ENCODE data around the gene CLCF1. TPM values are rescaled to one million over a fixed set of nuclear protein-coding genes. Genes with fewer than 3 reads are reported as not detected.
A peak's percentile ranks its signal among the peaks of the same experiment; 100 is the strongest.
"Not testable (repeated sequence)": the region's sequence is repeated elsewhere in the genome, so short reads cannot be mapped to it uniquely, and the experiment has no call there.

CLCF1 gene
- polyA plus RNA-seq, 4 donors = 1.4 to 6.3 (median 3.0) TPM; not detected in 1

DNA sequence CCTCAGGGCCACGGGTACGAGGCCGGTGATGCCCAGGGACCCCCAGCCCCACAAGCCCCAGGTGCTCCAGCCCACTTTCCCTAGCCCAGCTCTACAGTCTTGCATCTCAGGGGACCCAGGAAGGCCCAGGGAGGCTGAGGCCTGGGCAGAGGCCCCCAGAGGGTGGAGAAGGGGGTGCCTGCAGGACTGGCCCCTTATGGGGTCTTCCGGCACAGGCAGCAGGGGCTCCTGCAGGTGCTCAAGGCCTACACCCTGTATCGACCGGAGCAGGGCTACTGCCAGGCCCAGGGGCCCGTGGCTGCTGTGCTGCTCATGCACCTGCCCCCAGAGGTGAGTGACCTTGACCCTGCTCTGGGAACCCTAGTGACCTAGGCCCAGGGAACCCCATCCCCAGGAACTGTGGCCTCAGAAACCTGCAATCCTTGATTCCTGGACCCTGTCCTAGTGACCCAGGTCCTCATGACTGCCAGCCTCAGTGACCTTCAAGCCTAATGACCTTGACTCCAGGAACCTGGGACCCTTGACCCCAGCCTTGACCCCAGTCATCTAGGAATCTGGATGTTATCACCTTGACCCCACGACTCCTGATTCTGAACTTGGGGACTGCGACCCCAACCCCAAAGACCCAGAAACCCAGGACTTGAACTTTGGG lies 32.4 kb upstream of the CLCF1 start:
- FAIRE-seq (no peak), DNase-seq (no peak)
- H3K27ac ChIP-seq (ENCODE audit: low read depth in 1 of 3, low read length in 2 of 3) = no peak overlapping the region
- H3K9me3 ChIP-seq (ENCODE audit: control insufficient read depth in 2 of 2, insufficient read depth in 1 of 2, low read depth in 1 of 2, low read length in 1 of 2) = no peaks in the 10 kb centered on the region
- WGBS, 3 donors = 70 to 78% (median 77%) methylated on average over 6 to 9 of the region's 9 CpGs
- peaks cover 0 to 24% (median 2%) of the 10 kb centered on the region in 3 donors for H3K4me1 ChIP-seq (ENCODE audit: control insufficient read depth in 3 of 3, insufficient read depth in 2 of 3, low read depth in 1 of 3, low read length in 2 of 3)
- H3K27me3 ChIP-seq (ENCODE audit: control insufficient read depth in 3 of 3, insufficient read depth in 3 of 3, low read length in 3 of 3) = peaks cover 0 to 4% (median 0%) of the 10 kb centered on the region in 3 donors
- H3K36me3 ChIP-seq (ENCODE audit: control insufficient read depth in 3 of 3, insufficient read depth in 2 of 3, low read depth in 1 of 3, low read length in 3 of 3) = peaks cover 0 to 1% (median 0%) of the 10 kb centered on the region in 3 donors
- H3K4me3 ChIP-seq (ENCODE audit: low read depth in 1 of 3, low read length in 3 of 3) = peak overlapping the region in 1 of 3 donors; percentile 63

GRCh38 chr11:67405196-67405567 lies 31.8 kb upstream of the CLCF1 start:
- FAIRE-seq (no peak), DNase-seq (no peak)
- Histone ChIP-seq H3K27ac (ENCODE audit: low read depth in 1 of 3, low read length in 2 of 3) (peak overlapping the region in 1 of 3 donors; percentile 60), H3K9me3 (ENCODE audit: control insufficient read depth in 2 of 2, insufficient read depth in 1 of 2, low read depth in 1 of 2, low read length in 1 of 2) (no peaks in the 10 kb centered on the region), H3K4me3 (ENCODE audit: low read depth in 1 of 3, low read length in 3 of 3) (peak overlapping the region in 1 of 3 donors; percentile 63), H3K4me1 (ENCODE audit: control insufficient read depth in 3 of 3, insufficient read depth in 2 of 3, low read depth in 1 of 3, low read length in 2 of 3) (peaks cover 2 to 27% (median 3%) of the 10 kb centered on the region in 3 donors), H3K36me3 (ENCODE audit: control insufficient read depth in 3 of 3, insufficient read depth in 2 of 3, low read depth in 1 of 3, low read length in 3 of 3) (peaks cover 0 to 8% (median 0%) of the 10 kb centered on the region in 3 donors), H3K27me3 (ENCODE audit: control insufficient read depth in 3 of 3, insufficient read depth in 3 of 3, low read length in 3 of 3) (no peaks in the 10 kb centered on the region)
- WGBS, 3 donors = 57 to 83% (median 78%) methylated on average over 6 of the region's 6 CpGs

DNA sequence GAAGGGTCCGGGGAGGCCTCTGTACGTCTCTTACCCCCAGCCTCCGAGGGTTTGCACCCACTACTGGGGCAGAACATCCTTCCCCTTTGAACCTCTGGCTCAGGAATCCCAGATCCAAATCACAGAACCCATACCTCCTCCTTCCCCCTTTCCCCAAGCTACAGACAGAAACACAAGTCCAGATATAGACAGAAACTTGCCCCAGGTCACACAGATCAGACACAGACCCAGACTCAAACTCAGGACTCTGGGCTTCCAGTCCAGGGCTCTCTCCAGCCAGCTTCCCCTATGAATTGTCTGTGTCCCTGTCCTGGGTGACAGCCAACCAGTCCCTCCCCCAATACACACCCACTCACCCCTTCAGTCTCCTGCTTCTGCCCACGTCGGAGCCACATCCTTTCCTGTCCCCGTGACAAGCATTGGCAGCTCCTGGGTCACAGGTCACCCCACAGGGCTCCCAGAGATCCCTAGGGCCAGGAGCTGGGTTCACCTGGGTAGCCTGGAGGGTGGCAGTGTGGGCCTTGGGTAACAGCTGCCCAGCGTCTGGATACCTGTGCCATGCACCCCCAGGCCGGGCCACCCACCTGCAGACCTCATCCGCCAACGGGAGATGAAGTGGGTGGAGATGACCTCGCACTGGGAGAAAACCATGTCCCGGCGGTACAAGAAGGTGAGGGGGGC lies 31.3 kb upstream of the CLCF1 start:
- peaks cover 2 to 28% (median 3%) of the 10 kb centered on the region in 3 donors for H3K4me1 ChIP-seq (ENCODE audit: control insufficient read depth in 3 of 3, insufficient read depth in 2 of 3, low read depth in 1 of 3, low read length in 2 of 3)
- H3K27me3 ChIP-seq (ENCODE audit: control insufficient read depth in 3 of 3, insufficient read depth in 3 of 3, low read length in 3 of 3) = no peaks in the 10 kb centered on the region
- peak overlapping the region; percentile 12 to 63 (median 49) for H3K4me3 ChIP-seq (ENCODE audit: low read depth in 1 of 3, low read length in 3 of 3)
- FAIRE-seq (no peak), DNase-seq (peak in 1 of 2 donors; percentile 36)
- no peaks in the 10 kb centered on the region for H3K9me3 ChIP-seq (ENCODE audit: control insufficient read depth in 2 of 2, insufficient read depth in 1 of 2, low read depth in 1 of 2, low read length in 1 of 2)
- H3K36me3 ChIP-seq (ENCODE audit: control insufficient read depth in 3 of 3, insufficient read depth in 2 of 3, low read depth in 1 of 3, low read length in 3 of 3) = peaks cover 0 to 12% (median 0%) of the 10 kb centered on the region in 3 donors
- peak overlapping the region in 2 of 3 donors; percentile 53 to 60 for H3K27ac ChIP-seq (ENCODE audit: low read depth in 1 of 3, low read length in 2 of 3)
- WGBS, 3 donors = 44 to 57% (median 49%) methylated on average over 11 to 13 of the region's 13 CpGs

- H3K4me1 ChIP-seq (ENCODE audit: control insufficient read depth in 3 of 3, insufficient read depth in 2 of 3, low read depth in 1 of 3, low read length in 2 of 3) = peaks cover 3 to 32% (median 4%) of the 10 kb centered on the region in 3 donors
- WGBS, 3 donors = 91 to 94% (median 92%) methylated on average over 9 of the region's 9 CpGs
- not testable (repeated sequence) for H3K9me3 ChIP-seq (ENCODE audit: control insufficient read depth in 2 of 2, insufficient read depth in 1 of 2, low read depth in 1 of 2, low read length in 1 of 2); FAIRE-seq; DNase-seq; H3K4me3 ChIP-seq (ENCODE audit: low read depth in 1 of 3, low read length in 3 of 3); H3K27me3 ChIP-seq (ENCODE audit: control insufficient read depth in 3 of 3, insufficient read depth in 3 of 3, low read length in 3 of 3)
- H3K27ac ChIP-seq (ENCODE audit: low read depth in 1 of 3, low read length in 2 of 3) = peak overlapping the region in 1 of 3 donors; percentile 98
- peaks cover 4 to 28% (median 12%) of the 10 kb centered on the region in 3 donors for H3K36me3 ChIP-seq (ENCODE audit: control insufficient read depth in 3 of 3, insufficient read depth in 2 of 3, low read depth in 1 of 3, low read length in 3 of 3)
Measured at GRCh38 chr11:67403085-67403484, 29.7 kb upstream of the CLCF1 start.

- H3K36me3 ChIP-seq (ENCODE audit: control insufficient read depth in 3 of 3, insufficient read depth in 2 of 3, low read depth in 1 of 3, low read length in 3 of 3) = peaks cover 10 to 36% (median 19%) of the 10 kb centered on the region in 3 donors
- FAIRE-seq; H3K27me3 ChIP-seq (ENCODE audit: control insufficient read depth in 3 of 3, insufficient read depth in 3 of 3, low read length in 3 of 3); H3K9me3 ChIP-seq (ENCODE audit: control insufficient read depth in 2 of 2, insufficient read depth in 1 of 2, low read depth in 1 of 2, low read length in 1 of 2): not testable (repeated sequence)
- H3K4me3 ChIP-seq (ENCODE audit: low read depth in 1 of 3, low read length in 3 of 3) = peak overlapping the region in 2 of 3 donors; percentile 32 to 40
- peak overlapping the region; percentile 78 to 98 (median 86) for H3K27ac ChIP-seq (ENCODE audit: low read depth in 1 of 3, low read length in 2 of 3)
- peaks cover 3 to 32% (median 4%) of the 10 kb centered on the region in 3 donors for H3K4me1 ChIP-seq (ENCODE audit: control insufficient read depth in 3 of 3, insufficient read depth in 2 of 3, low read depth in 1 of 3, low read length in 2 of 3)
- DNase-seq = peak in 1 of 2 donors; percentile 47
- 16 to 42% (median 24%) methylated on average over 19 of the region's 19 CpGs for WGBS, 3 donors
Measured at GRCh38 chr11:67402192-67402839, 28.9 kb upstream of the CLCF1 start.

DNA sequence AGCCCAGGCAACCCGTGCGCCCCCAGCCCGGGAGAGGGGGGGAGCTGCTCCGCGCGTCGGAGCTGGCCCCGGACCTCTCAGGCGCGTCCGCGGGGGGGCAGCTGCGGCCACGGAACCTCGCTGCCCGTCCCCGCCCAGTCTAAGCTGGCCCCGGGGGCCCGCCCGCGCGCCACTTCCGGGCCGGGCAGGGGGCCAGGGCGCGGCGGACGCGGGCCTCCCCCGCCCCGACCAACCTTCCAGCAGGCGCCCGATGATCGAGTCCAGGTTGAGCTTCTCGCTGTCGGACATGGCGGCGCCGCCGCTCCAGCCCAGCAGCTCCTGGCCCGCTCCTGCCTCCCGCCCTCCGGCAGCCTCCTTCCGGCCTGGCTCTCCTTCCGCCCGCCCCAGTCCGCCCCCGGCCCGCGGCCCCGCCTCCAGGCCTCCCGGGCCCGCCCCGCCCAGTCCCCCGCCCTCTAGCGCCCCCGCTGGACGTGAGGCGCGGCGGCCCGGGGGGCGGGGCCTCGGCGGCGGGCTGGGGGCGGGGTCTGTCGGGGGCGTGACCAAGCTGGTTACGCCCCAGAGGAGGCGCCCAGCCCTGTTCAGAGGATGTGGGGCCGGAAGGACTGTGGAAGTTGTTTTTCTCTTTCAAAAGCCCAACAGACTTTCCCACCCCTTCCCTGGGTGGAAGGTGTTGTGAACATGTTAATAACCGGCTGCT lies 28.2 kb upstream of the CLCF1 start, which contains the start of gene PPP1CA:
TSS of gene PPP1CA (minus strand) at position 364 of the 697 bp plus-strand sequence. CDS start at position 288, 76 bp downstream.
- no peaks in the 10 kb centered on the region for H3K27me3 ChIP-seq (ENCODE audit: control insufficient read depth in 3 of 3, insufficient read depth in 3 of 3, low read length in 3 of 3)
- DNase-seq = peak; percentile 88 to 94
- 0 to 1% (median 1%) methylated on average over 24 to 73 of the region's 73 CpGs for WGBS, 3 donors
- H3K36me3 ChIP-seq (ENCODE audit: control insufficient read depth in 3 of 3, insufficient read depth in 2 of 3, low read depth in 1 of 3, low read length in 3 of 3) = peaks cover 12 to 43% (median 19%) of the 10 kb centered on the region in 3 donors
- no peak for FAIRE-seq
- H3K4me1 ChIP-seq (ENCODE audit: control insufficient read depth in 3 of 3, insufficient read depth in 2 of 3, low read depth in 1 of 3, low read length in 2 of 3) = peaks cover 3 to 35% (median 4%) of the 10 kb centered on the region in 3 donors
- H3K4me3 ChIP-seq (ENCODE audit: low read depth in 1 of 3, low read length in 3 of 3) = peak within 1 kb of the TSS; percentile 76 to 97 (median 81)
- no peaks in the 10 kb centered on the region for H3K9me3 ChIP-seq (ENCODE audit: control insufficient read depth in 2 of 2, insufficient read depth in 1 of 2, low read depth in 1 of 2, low read length in 1 of 2)
- peak within 1 kb of the TSS; percentile 78 to 98 (median 92) for H3K27ac ChIP-seq (ENCODE audit: low read depth in 1 of 3, low read length in 2 of 3)

GRCh38 chr11:67400942-67401494 lies 27.6 kb upstream of the CLCF1 start:
- DNase-seq (no peak), FAIRE-seq (no peak)
- no peaks in the 10 kb centered on the region for H3K9me3 ChIP-seq (ENCODE audit: control insufficient read depth in 2 of 2, insufficient read depth in 1 of 2, low read depth in 1 of 2, low read length in 1 of 2)
- peaks cover 3 to 38% (median 4%) of the 10 kb centered on the region in 3 donors for H3K4me1 ChIP-seq (ENCODE audit: control insufficient read depth in 3 of 3, insufficient read depth in 2 of 3, low read depth in 1 of 3, low read length in 2 of 3)
- peaks cover 12 to 49% (median 19%) of the 10 kb centered on the region in 3 donors for H3K36me3 ChIP-seq (ENCODE audit: control insufficient read depth in 3 of 3, insufficient read depth in 2 of 3, low read depth in 1 of 3, low read length in 3 of 3)
- no peaks in the 10 kb centered on the region for H3K27me3 ChIP-seq (ENCODE audit: control insufficient read depth in 3 of 3, insufficient read depth in 3 of 3, low read length in 3 of 3)
- 1 to 3% (median 2%) methylated on average over 13 to 27 of the region's 27 CpGs for WGBS, 3 donors
- peak overlapping the region; percentile 66 to 92 (median 92) for H3K27ac ChIP-seq (ENCODE audit: low read depth in 1 of 3, low read length in 2 of 3)
- peak overlapping the region; percentile 76 to 97 (median 81) for H3K4me3 ChIP-seq (ENCODE audit: low read depth in 1 of 3, low read length in 3 of 3)
